GM12878 (cell line): ENCODE measurements around the gene CANX. TPM values are rescaled to one million over a fixed set of nuclear protein-coding genes. Genes with fewer than 3 reads are reported as not detected.

ENCODE experiments used
- ATAC-seq: fragments of 200-7000 bp; cut with Tn5 transposase; 3 replicates; pipeline ENCODE4 v1.9.1; 2020; ENCODE audit warnings: mild to moderate bottlenecking, moderate library complexity
- BruUV-seq: library from RNA; stranded (reverse); fragments of 400-500 nt; replicated peaks from 2 replicates; lab custom pipeline; 2021; lab: Mats Ljungman, UMichigan
- CTCF ChIA-PET: fragments of 300-600 bp; sonication (Branson Sonifier 250); formaldehyde crosslinking; extraction: SDS; loops from one replicate; lab custom pipeline; 2021; ENCODE audit warnings: inconsistent platforms; lab: Yijun Ruan, JAX
- POLR2A ChIA-PET: fragments of 350-600 bp; formaldehyde crosslinking; extraction: SDS; loops from one replicate; lab custom pipeline; 2021; ENCODE audit warnings: inconsistent platforms; lab: Charles Lee
- RAD21 ChIA-PET: fragments of 300-600 bp; sonication (Branson Sonifier 250); formaldehyde crosslinking; loops from one replicate; lab custom pipeline; 2023; ENCODE audit warnings: antibody characterized with exemption; ENCODE audit not compliant: unreplicated experiment; lab: Charles Lee
- SMC1A ChIA-PET: fragments of 300-600 bp; sonication (Branson Sonifier 250); formaldehyde crosslinking; loops from one replicate; lab custom pipeline; 2023; ENCODE audit not compliant: unreplicated experiment, uncharacterized antibody; lab: Charles Lee
- DNase-seq: peaks from one replicate; pipeline ENCODE4 v3.0.0-alpha.2; 2011; ENCODE audit warnings: low read depth, low spot score
- FAIRE-seq: peaks from 3 replicates; lab custom pipeline; 2011; peaks lifted over from hg19 to GRCh38; lab: Jason Lieb, UNC
- H2AFZ ChIP-seq: 2 replicates; pipeline ENCODE4 v1.6.0; 2011; ENCODE audit warnings: low read depth, low read length, control low read depth; ENCODE audit not compliant: control insufficient read depth
- H3K27ac ChIP-seq: 2 replicates; pipeline ENCODE4 v1.5.1; 2011; ENCODE audit warnings: control low read depth; ENCODE audit not compliant: control insufficient read depth, insufficient read depth
- H3K27me3 ChIP-seq, 2 experiments: replicated peaks in 1 of 2; 2 replicates each; pipeline versions ENCODE4 v1.6.0 to v1.6.1; 2011; ENCODE audit warnings: low read length in 1 of 2; ENCODE audit not compliant: control insufficient read depth in 2 of 2, insufficient read depth in 2 of 2
- H3K36me3 ChIP-seq, 2 experiments: 2 replicates each; pipeline ENCODE4 v1.5.1; 2011; ENCODE audit warnings: low read length in 1 of 2; ENCODE audit not compliant: control insufficient read depth in 2 of 2, insufficient read depth in 2 of 2
- H3K4me1 ChIP-seq: 2 replicates; pipeline ENCODE4 v1.6.1; 2011; ENCODE audit warnings: mild to moderate bottlenecking, low read length, moderate library complexity, mixed read lengths; ENCODE audit not compliant: control insufficient read depth, insufficient read depth
- H3K4me2 ChIP-seq: 2 replicates; pipeline ENCODE4 v1.6.0; 2011; ENCODE audit warnings: control low read depth; ENCODE audit not compliant: control insufficient read depth, insufficient read depth
- H3K4me3 ChIP-seq: fragments of 200-600 bp; sonication (generic); 2 replicates; pipeline ENCODE4 v1.5.1; 2016
- H3K79me2 ChIP-seq: 2 replicates; pipeline ENCODE4 v1.6.0; 2011; ENCODE audit warnings: low read length; ENCODE audit not compliant: control insufficient read depth, insufficient read depth
- H3K9ac ChIP-seq: 2 replicates; pipeline ENCODE4 v1.8.0; 2011; ENCODE audit warnings: low read length, control low read depth, mixed read lengths; ENCODE audit not compliant: control insufficient read depth, insufficient read depth
- H3K9me3 ChIP-seq: replicated peaks from 3 replicates; pipeline ENCODE4 v1.5.1; 2011; ENCODE audit warnings: mild to moderate bottlenecking, low read length; ENCODE audit not compliant: control insufficient read depth, insufficient read depth
- H4K20me1 ChIP-seq: 2 replicates; pipeline ENCODE4 v1.6.0; 2011; ENCODE audit not compliant: control insufficient read depth, insufficient read depth
- CREB1 ChIP-seq: IDR thresholded peaks from 2 replicates; pipeline ENCODE4 v1.6.1; 2012; ENCODE audit warnings: low read depth, mild to moderate bottlenecking, inconsistent platforms
- EP300 ChIP-seq, 2 experiments: fragments of 150-350 bp in 1 of 2; IDR thresholded peaks; 2 replicates each; pipeline ENCODE4 v1.6.1; 2011 to 2012; ENCODE audit warnings: low read depth in 2 of 2, low read length in 2 of 2, borderline replicate concordance in 1 of 2, improper control_type of control experiment in 1 of 2, inconsistent platforms in 1 of 2; ENCODE audit not compliant: control insufficient read depth in 1 of 2
- IKZF2 ChIP-seq, 2 experiments: fragments of 450-650 bp; IDR thresholded peaks; 2 replicates each; pipeline ENCODE4 v1.6.1; 2017; ENCODE audit warnings: mild to moderate bottlenecking in 2 of 2, moderate library complexity in 2 of 2
- POLR2A ChIP-seq: IDR thresholded peaks from 2 replicates; pipeline ENCODE4 v1.6.1; 2011; ENCODE audit warnings: low read depth, mild to moderate bottlenecking, low read length
- POU2F2 ChIP-seq: IDR thresholded peaks from 3 replicates; pipeline ENCODE4 v1.6.1; 2011; ENCODE audit warnings: low read depth, mild to moderate bottlenecking, low read length, borderline replicate concordance
- RB1 ChIP-seq: fragments of 450-650 bp; formaldehyde crosslinking; IDR thresholded peaks from 2 replicates; pipeline ENCODE4 v1.6.1; 2017; ENCODE audit warnings: mild to moderate bottlenecking, borderline replicate concordance
- SMC3 ChIP-seq: IDR thresholded peaks from 2 replicates; pipeline ENCODE4 v1.6.1; 2011; ENCODE audit warnings: low read length, improper control_type of control experiment, borderline replicate concordance
- TAF1 ChIP-seq: IDR thresholded peaks from 2 replicates; pipeline ENCODE4 v1.6.1; 2011; ENCODE audit warnings: mild to moderate bottlenecking, low read depth, low read length, borderline replicate concordance
- TCF7 ChIP-seq: IDR thresholded peaks from 2 replicates; pipeline ENCODE4 v1.6.1; 2014; ENCODE audit warnings: antibody characterized with exemption, borderline replicate concordance
- USF2 ChIP-seq: IDR thresholded peaks from 2 replicates; pipeline ENCODE4 v1.6.1; 2011; ENCODE audit warnings: low read depth, low read length, improper control_type of control experiment, borderline replicate concordance
- WRNIP1 ChIP-seq: IDR thresholded peaks from 2 replicates; pipeline ENCODE4 v1.6.1; 2011; ENCODE audit warnings: low read depth, low read length, improper control_type of control experiment, borderline replicate concordance
- ZBTB4 ChIP-seq: fragments of 450-650 bp; formaldehyde crosslinking; IDR thresholded peaks from 2 replicates; pipeline ENCODE4 v1.4.0; 2022; ENCODE audit warnings: mild to moderate bottlenecking, moderate library complexity
- WGBS: methylation state at CpG from one replicate; pipeline ENCODE4 v1.1.6; 2016; ENCODE audit warnings: low lambda C conversion rate; ENCODE audit not compliant: insufficient replicate concordance, insufficient coverage; ENCODE audit errors: missing lambda C conversion rate; 5-methylcytosine and 5-hydroxymethylcytosine counted together
- in situ Hi-C: fragments of 300-500 bp; cut with MboI; formaldehyde crosslinking; loops from 9 replicates; pipeline ENCODE4 v1.14.3; 2018; ENCODE audit warnings: mixed read lengths
- intact Hi-C: fragments of 100-400 bp; cut with micrococcal nuclease; formaldehyde crosslinking; loops from one replicate; pipeline ENCODE4 v1.14.2; 2022; ENCODE audit not compliant: unreplicated experiment
- polyA plus RNA-seq, 11 experiments: library from polyadenylated mRNA; depleted of rRNA in 4 of 11; unstranded in 6 of 11; stranded (reverse) in 5 of 11; fragments of >200 nt; fragmentation: Nextera tagmentation in 4 of 11; fragmentation: Illumina TruSeq in 1 of 11; extraction: Ambion mirVana in 4 of 11; extraction: Trizol in 1 of 11; gene quantifications; 1 replicate in 1 of 11; 2 replicates in 10 of 11; pipeline versions ENCODE4 v1.2.1 to v1.2.3, GENCODE V29; 2011 to 2016; ENCODE audit warnings: inconsistent platforms in 2 of 11, missing spikeins in 2 of 11, low read depth in 1 of 11
- total RNA-seq, 4 experiments: library from RNA; depleted of rRNA in 3 of 4; stranded (reverse); fragments of >200 nt in 3 of 4; fragmentation: Illumina TruSeq in 1 of 4; extraction: Trizol in 1 of 4; gene quantifications; 2 replicates each; pipeline versions ENCODE4 v1.2.1 to v1.2.3, GENCODE V29; 2013 to 2021
- TF ChIP-seq, protein P1 (sequence below): IDR thresholded peaks from 2 replicates; pipeline ENCODE4 v1.6.1; 2012; ENCODE audit warnings: low read depth, low read length, improper control_type of control experiment

Gene CANX
- total and polyA plus RNA-seq, 10 of the 15 experiments (the other 5 are each of a cell fraction or from before 2014, with no cell fraction given) = 78.2 to 602 (median 412) TPM

GRCh38 chr5:179778591-179778990 is 79.8 kb downstream of the CANX start:
- no peaks in the 10 kb centered on the region for H4K20me1 ChIP-seq
- H3K4me2 ChIP-seq = no peak overlapping the region
- no peaks in the 10 kb centered on the region for H3K79me2 ChIP-seq
- H2AFZ ChIP-seq = no peak overlapping the region
- TF ChIP-seq CREB1 = no peak
- TF ChIP-seq USF2 = no peak
- DNase-seq = no peak
- BruUV-seq = no TSS peak
- H3K4me3 ChIP-seq = no peak overlapping the region
- 99% methylated on average over 5 of the region's 5 CpGs for WGBS
- FAIRE-seq = no peak
- intact Hi-C loops = no loop called here
- no peak for ATAC-seq
- CTCF ChIA-PET = no interaction called here
- H3K27ac ChIP-seq = no peak overlapping the region
- POLR2A ChIA-PET = no interaction called here
- no peaks in the 10 kb centered on the region for H3K9me3 ChIP-seq
- H3K36me3 ChIP-seq = peaks cover 17 to 21% of the 10 kb centered on the region in 2 experiments; a peak in 3 of 4 replicates
- no peaks in the 10 kb centered on the region for H3K4me1 ChIP-seq
- SMC1A ChIA-PET = no interaction called here
- H3K27me3 ChIP-seq = no peaks in the 10 kb centered on the region
- no peak overlapping the region for H3K9ac ChIP-seq
- in situ Hi-C loops = loop anchor here (25.0 kb wide), 1 partner anchor 309 kb away; no protein-coding TSS in a partner anchor
- RAD21 ChIA-PET = no interaction called here

GRCh38 chr5:179779826-179780225 is 81.1 kb downstream of the CANX start:
- H4K20me1 ChIP-seq = no peaks in the 10 kb centered on the region
- BruUV-seq = no TSS peak
- FAIRE-seq (no peak), ATAC-seq (no peak), DNase-seq (no peak)
- H3K36me3 ChIP-seq = peaks cover 12% of the 10 kb centered on the region in 2 experiments; a peak in 3 of 4 replicates
- ChIA-PET CTCF (interaction anchor here (2.2 kb wide), 1 partner anchor 17 kb away, joined by 7 read pairs; no protein-coding TSS in a partner anchor), RAD21 (no interaction called here), POLR2A (no interaction called here), SMC1A (no interaction called here)
- H3K9me3 ChIP-seq = no peaks in the 10 kb centered on the region
- no peak overlapping the region for H2AFZ ChIP-seq
- no peaks in the 10 kb centered on the region for H3K79me2 ChIP-seq
- H3K4me1 ChIP-seq = no peaks in the 10 kb centered on the region
- H3K27me3 ChIP-seq = no peaks in the 10 kb centered on the region
- H3K27ac ChIP-seq = no peak overlapping the region
- H3K4me2 ChIP-seq = no peak overlapping the region
- in situ Hi-C loops (loop anchor here (25.0 kb wide), 1 partner anchor 307 kb away; no protein-coding TSS in a partner anchor), intact Hi-C loops (no loop called here)
- no peak overlapping the region for H3K9ac ChIP-seq
- WGBS = 93% methylated on average over 4 of the region's 4 CpGs
- no peak overlapping the region for H3K4me3 ChIP-seq
- no peak for TF ChIP-seq RB1
- TF ChIP-seq EP300 (IDR thresholded peaks at IDR 0.05; ENCODE audit: borderline replicate concordance in 1 of 2, control insufficient read depth in 1 of 2, low read depth in 2 of 2, low read length in 2 of 2) = no peak
- no peak for TF ChIP-seq WRNIP1
- TF ChIP-seq SMC3 = no peak
- TF ChIP-seq ZBTB4 (CRISPR knock-in tag) = no peak
- TF ChIP-seq POU2F2 = no peak
- no peak for TF ChIP-seq IKZF2 (IDR thresholded peaks at IDR 0.05)
- TF ChIP-seq TCF7 = no peak
- TF ChIP-seq, protein P1, sequence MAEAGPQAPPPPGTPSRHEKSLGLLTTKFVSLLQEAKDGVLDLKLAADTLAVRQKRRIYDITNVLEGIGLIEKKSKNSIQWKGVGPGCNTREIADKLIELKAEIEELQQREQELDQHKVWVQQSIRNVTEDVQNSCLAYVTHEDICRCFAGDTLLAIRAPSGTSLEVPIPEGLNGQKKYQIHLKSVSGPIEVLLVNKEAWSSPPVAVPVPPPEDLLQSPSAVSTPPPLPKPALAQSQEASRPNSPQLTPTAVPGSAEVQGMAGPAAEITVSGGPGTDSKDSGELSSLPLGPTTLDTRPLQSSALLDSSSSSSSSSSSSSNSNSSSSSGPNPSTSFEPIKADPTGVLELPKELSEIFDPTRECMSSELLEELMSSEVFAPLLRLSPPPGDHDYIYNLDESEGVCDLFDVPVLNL = no peak
- no peak for TF ChIP-seq TAF1
- TF ChIP-seq POLR2A = no peak; the same call in 1 of the 2 replicates
